Transverse colon (tissue), 4 donors: ENCODE data around the gene RSPO3. TPM values are rescaled to one million over a fixed set of nuclear protein-coding genes. Genes with fewer than 3 reads are reported as not detected.

ENCODE experiments used
- DNase-seq: peaks from one replicate; pipeline ENCODE4 v3.0.0-alpha.2; 2019
- H3K27ac ChIP-seq, 4 donors: fragments of 200-600 bp; sonication (generic); 2 replicates each; pipeline ENCODE4 v1.5.1; 2016 to 2018; ENCODE audit warnings: inconsistent platforms in 4 of 4
- H3K27me3 ChIP-seq: fragments of 200-600 bp; sonication (generic); 2 replicates; pipeline ENCODE4 v1.5.1; 2017; ENCODE audit warnings: inconsistent platforms
- H3K36me3 ChIP-seq, 4 donors: fragments of 200-600 bp; sonication (generic); 2 replicates each; pipeline ENCODE4 v1.5.1; 2017 to 2019; ENCODE audit warnings: inconsistent platforms in 4 of 4
- H3K4me1 ChIP-seq, 4 donors: fragments of 200-600 bp; sonication (generic); 2 replicates each; pipeline ENCODE4 v1.5.1; 2017 to 2020; ENCODE audit warnings: inconsistent platforms in 4 of 4
- H3K4me3 ChIP-seq, 4 donors: fragments of 200-600 bp; sonication (generic); 1 replicate in 1 of 4; 2 replicates in 3 of 4; pipeline versions ENCODE4 v1.5.1 to v1.6.1; 2017 to 2019; ENCODE audit warnings: inconsistent platforms in 4 of 4
- H3K9me3 ChIP-seq, 2 donors: fragments of 200-600 bp; sonication (generic); 2 replicates each; pipeline ENCODE4 v1.5.1; 2017 to 2019; ENCODE audit warnings: inconsistent platforms in 2 of 2
- EP300 ChIP-seq: sonication (generic); formaldehyde crosslinking; IDR thresholded peaks from one replicate; pipeline ENCODE4 v1.6.1; 2017; ENCODE audit warnings: antibody characterized with exemption, low read depth
- POLR2A ChIP-seq: fragments of 450-650 bp; IDR thresholded peaks from one replicate; pipeline ENCODE4 v1.6.1; 2016; ENCODE audit warnings: antibody characterized with exemption, mild to moderate bottlenecking, moderate library complexity
- POLR2AphosphoS5 ChIP-seq, 3 donors: sonication (generic); formaldehyde crosslinking; IDR thresholded peaks; one replicate each; pipeline ENCODE4 v1.6.1; 2016; ENCODE audit warnings: antibody characterized with exemption in 3 of 3
- WGBS, 2 donors: methylation state at CpG; one replicate each; pipeline ENCODE4 v1.1.5; 2018; ENCODE audit warnings: low coverage in 1 of 2; 5-methylcytosine and 5-hydroxymethylcytosine counted together
- in situ Hi-C, 4 donors: fragments of 200-750 bp; cut with MboI; loops; one replicate each; pipeline versions ENCODE4 v1.15.0 to v1.15.1; 2017; ENCODE audit warnings: low sequenced_read_pairs in 3 of 4, low pct_ligation_motif_present in 1 of 4, low pct_unique_long_range_greater_than_20kb in 1 of 4
- intact Hi-C: fragments of 100-400 bp; cut with DNase I; formaldehyde crosslinking; loops from one replicate; pipeline ENCODE4 v1.15.1; 2023; ENCODE audit warnings: low total_unique reads
- total RNA-seq, 4 donors: library from RNA; depleted of rRNA; stranded (reverse); fragments of >200 nt; gene quantifications; one replicate each; pipeline ENCODE4 v1.1.0, GENCODE V29; 2016
- TF ChIP-seq, protein P1 (sequence below), 5 experiments: fragments of 200-600 bp in 3 of 5; fragments of 450-650 bp in 2 of 5; sonication (generic) in 3 of 5; IDR thresholded peaks; 1 replicate in 2 of 5; 2 replicates in 3 of 5; pipeline ENCODE4 v1.5.1; 2016 to 2017; ENCODE audit warnings: antibody characterized with exemption in 5 of 5, inconsistent platforms in 3 of 5, mild to moderate bottlenecking in 2 of 5, moderate library complexity in 1 of 5

Gene RSPO3
- total RNA-seq, 4 donors from 2014 or later, result 0.80 to 5.2 (median 2.7) TPM

DNA sequence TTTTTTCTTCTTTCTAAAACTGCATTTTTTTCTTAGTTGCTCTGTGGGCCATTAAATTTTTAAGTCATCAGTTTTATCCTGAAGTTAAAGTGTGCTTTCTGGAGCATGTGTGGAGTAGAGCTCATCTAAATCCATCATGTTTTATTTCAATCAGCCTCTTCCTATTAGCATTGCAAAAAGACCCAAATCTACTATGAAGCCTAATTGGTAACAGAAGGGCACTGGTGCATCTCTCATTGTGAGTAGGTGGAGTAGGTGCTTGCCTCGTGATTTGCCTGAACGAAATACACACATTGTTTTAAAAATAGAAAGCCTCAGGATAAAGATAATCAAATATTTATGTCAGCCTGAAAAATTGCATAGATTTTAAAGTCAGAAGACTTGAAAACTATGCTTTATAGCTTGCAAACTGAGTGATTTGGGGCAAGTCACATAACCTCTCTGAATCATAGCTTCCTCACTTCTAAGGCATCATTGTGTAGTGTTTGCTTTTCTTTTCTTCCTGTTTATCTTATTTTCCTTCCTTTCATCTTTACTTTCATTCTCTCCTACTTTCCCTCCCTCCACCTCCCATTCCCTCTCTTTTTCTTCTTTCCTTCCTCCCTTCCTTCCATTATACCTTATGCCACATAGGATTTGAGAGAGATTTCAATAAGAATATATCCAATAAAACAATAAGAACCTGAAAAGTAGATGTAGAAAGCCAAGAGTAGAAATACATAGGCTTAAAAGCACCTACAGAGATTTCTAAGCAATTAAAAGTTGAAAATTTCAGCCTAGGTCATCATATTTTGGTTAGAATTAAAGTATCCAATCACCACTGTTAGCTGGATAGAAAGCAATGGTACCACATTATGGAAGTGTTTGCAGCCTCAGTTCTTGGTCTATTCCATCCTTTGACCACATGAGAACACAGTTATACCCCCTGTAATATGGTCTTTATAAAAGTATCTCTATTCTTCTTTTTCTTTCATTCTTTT is 98.6 kb downstream of the RSPO3 start:
- Histone ChIP-seq H3K9me3 (no peaks in the 10 kb centered on the region), H3K27ac (no peak overlapping the region), H3K27me3 (no peaks in the 10 kb centered on the region), H3K4me1 (no peaks in the 10 kb centered on the region), H3K36me3 (no peaks in the 10 kb centered on the region), H3K4me3 (no peak overlapping the region)
- intact Hi-C loops, result no loop called here
- in situ Hi-C loops, result no loop called here
- TF ChIP-seq POLR2AphosphoS5 (IDR thresholded peaks at IDR 0.05) (no peak), POLR2A (no peak), EP300 (no peak)
- TF ChIP-seq, protein P1, sequence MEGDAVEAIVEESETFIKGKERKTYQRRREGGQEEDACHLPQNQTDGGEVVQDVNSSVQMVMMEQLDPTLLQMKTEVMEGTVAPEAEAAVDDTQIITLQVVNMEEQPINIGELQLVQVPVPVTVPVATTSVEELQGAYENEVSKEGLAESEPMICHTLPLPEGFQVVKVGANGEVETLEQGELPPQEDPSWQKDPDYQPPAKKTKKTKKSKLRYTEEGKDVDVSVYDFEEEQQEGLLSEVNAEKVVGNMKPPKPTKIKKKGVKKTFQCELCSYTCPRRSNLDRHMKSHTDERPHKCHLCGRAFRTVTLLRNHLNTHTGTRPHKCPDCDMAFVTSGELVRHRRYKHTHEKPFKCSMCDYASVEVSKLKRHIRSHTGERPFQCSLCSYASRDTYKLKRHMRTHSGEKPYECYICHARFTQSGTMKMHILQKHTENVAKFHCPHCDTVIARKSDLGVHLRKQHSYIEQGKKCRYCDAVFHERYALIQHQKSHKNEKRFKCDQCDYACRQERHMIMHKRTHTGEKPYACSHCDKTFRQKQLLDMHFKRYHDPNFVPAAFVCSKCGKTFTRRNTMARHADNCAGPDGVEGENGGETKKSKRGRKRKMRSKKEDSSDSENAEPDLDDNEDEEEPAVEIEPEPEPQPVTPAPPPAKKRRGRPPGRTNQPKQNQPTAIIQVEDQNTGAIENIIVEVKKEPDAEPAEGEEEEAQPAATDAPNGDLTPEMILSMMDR (IDR thresholded peaks at IDR 0.05), result no peak
- DNase-seq, result no peak
- WGBS, 2 donors, result 52 to 84% methylated on average over 2 of the region's 2 CpGs

DNA sequence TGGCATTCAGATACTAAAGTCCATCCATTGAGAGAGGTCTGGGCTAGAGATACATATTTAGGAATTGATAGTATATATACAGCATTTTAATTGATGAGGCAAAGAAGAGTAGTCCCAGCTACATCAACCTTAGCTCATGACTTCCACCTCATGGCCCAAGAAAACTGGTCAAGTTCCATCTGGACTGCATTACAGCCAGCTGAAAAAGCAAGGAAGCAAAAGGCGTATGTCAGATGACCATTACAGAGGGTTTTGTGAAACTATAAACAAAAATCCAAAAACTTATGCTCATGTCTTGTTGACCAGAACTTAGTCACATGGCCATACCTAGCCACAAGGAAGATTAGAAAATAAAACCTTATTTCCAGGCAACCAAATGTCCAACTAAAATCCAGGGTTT is 101.4 kb downstream of the RSPO3 start:
- DNase-seq, result no peak
- H3K9me3 ChIP-seq, result no peaks in the 10 kb centered on the region
- H3K27me3 ChIP-seq, result no peaks in the 10 kb centered on the region
- no peaks in the 10 kb centered on the region for H3K36me3 ChIP-seq
- no peak overlapping the region for H3K27ac ChIP-seq
- intact Hi-C loops (no loop called here), in situ Hi-C loops (no loop called here)
- WGBS, 2 donors, result 79 to 90% methylated on average over 1 of the region's 1 CpG
- no peak for TF ChIP-seq EP300
- no peak for TF ChIP-seq POLR2AphosphoS5 (IDR thresholded peaks at IDR 0.05)
- TF ChIP-seq, protein P1 (IDR thresholded peaks at IDR 0.05), result no peak
- no peak for TF ChIP-seq POLR2A
- H3K4me3 ChIP-seq, result no peak overlapping the region
- H3K4me1 ChIP-seq, result no peaks in the 10 kb centered on the region

DNA sequence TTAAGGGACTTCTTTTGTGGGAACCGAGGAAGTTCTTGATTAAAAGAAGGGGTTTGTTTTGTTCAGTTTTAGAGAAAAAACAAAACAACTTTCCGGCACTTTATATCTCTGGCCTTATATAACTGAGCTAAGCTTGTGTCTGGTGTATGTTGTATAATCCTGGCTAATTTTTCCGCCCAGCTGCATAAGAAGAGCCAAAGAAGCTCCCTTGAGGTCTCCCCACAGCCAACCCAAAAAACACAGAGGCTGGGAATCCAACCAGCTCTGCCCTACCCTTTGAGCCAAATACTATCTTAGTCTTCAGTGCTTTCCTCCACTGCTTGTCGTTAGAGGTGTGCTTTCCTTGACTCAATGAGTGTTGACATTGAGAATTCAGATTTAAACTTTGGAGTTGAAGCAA is 102.7 kb downstream of the RSPO3 start:
- Histone ChIP-seq H3K27me3 (no peaks in the 10 kb centered on the region), H3K36me3 (no peaks in the 10 kb centered on the region), H3K4me3 (no peak overlapping the region), H3K9me3 (no peaks in the 10 kb centered on the region), H3K27ac (no peak overlapping the region), H3K4me1 (no peaks in the 10 kb centered on the region)
- intact Hi-C loops, result no loop called here
- WGBS, 2 donors, result 80% methylated on average over 2 to 4 of the region's 4 CpGs
- no peak for DNase-seq
- in situ Hi-C loops, result no loop called here
- TF ChIP-seq POLR2AphosphoS5 (IDR thresholded peaks at IDR 0.05), result no peak
- TF ChIP-seq POLR2A, result no peak
- TF ChIP-seq, protein P1 (IDR thresholded peaks at IDR 0.05), result no peak
- TF ChIP-seq EP300, result no peak

DNA sequence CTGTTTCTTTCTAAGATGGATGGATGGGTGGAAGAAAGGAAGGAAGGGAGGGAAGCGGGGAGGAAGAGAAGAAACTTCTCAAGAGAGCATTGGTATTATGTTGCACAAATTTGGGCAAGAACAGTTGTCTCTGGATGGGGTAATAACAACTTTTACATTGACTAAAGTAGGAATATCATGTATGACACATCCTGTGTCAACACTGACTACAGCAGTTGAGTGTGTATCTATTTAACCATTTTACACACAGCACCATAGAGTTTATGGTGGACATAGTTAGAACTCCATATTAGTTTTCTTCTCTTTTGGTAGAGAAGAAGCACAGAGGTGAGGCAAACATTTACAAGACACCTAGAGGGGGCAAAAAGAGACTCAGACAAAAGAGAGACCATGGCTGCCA is 103.9 kb downstream of the RSPO3 start:
- no peaks in the 10 kb centered on the region for H3K4me1 ChIP-seq
- no peak for DNase-seq
- WGBS, 2 donors, result 63 to 90% methylated on average over 1 of the region's 1 CpG
- intact Hi-C loops (no loop called here), in situ Hi-C loops (no loop called here)
- TF ChIP-seq, protein P1 (IDR thresholded peaks at IDR 0.05), result no peak
- no peak for TF ChIP-seq EP300
- no peak for TF ChIP-seq POLR2AphosphoS5 (IDR thresholded peaks at IDR 0.05)
- no peak for TF ChIP-seq POLR2A
- no peak overlapping the region for H3K4me3 ChIP-seq
- H3K27me3 ChIP-seq, result no peaks in the 10 kb centered on the region
- H3K9me3 ChIP-seq, result no peaks in the 10 kb centered on the region
- H3K27ac ChIP-seq, result no peak overlapping the region
- H3K36me3 ChIP-seq, result no peaks in the 10 kb centered on the region
